GM19324 (cell line): Measurements from ENCODE around the gene UTS2.

Experiments used
- ATAC-seq: cut with Tn5 transposase; IDR thresholded peaks from one replicate; pipeline ENCODE4 v1.9.1; 2021; ENCODE audit warnings: mild to moderate bottlenecking, moderate library complexity; ENCODE audit not compliant: unreplicated experiment, low FRiP score

UTS2 gene

DNA sequence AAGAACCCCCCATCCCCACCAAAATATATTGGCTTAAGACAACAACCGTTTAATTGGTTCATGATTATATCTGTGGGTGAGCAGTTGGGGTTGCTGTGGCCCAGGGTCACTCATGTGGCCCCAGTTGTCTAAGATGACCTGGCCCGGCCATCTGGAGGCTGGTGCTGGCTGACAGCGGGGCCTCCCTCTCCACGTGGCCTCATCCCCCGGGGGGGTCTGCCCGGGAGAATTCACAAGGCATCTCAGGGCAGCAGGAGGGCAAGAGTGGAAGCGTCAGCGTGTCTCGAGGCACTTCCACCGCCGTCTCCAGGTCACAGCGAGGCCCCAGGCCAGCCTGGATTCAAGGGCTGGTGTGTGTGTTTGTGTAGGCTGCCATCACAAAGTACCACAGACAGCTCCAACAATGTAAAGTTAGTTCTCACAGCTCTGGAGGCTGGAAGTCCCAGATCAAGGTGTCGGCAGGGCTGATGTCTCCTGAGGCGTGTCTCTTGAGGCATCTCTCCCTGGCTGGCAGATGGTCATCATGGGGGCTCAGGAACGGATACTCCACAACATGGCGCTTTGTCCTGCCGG, 11.0 kb upstream of the UTS2 start:
- ATAC-seq: no peak

DNA sequence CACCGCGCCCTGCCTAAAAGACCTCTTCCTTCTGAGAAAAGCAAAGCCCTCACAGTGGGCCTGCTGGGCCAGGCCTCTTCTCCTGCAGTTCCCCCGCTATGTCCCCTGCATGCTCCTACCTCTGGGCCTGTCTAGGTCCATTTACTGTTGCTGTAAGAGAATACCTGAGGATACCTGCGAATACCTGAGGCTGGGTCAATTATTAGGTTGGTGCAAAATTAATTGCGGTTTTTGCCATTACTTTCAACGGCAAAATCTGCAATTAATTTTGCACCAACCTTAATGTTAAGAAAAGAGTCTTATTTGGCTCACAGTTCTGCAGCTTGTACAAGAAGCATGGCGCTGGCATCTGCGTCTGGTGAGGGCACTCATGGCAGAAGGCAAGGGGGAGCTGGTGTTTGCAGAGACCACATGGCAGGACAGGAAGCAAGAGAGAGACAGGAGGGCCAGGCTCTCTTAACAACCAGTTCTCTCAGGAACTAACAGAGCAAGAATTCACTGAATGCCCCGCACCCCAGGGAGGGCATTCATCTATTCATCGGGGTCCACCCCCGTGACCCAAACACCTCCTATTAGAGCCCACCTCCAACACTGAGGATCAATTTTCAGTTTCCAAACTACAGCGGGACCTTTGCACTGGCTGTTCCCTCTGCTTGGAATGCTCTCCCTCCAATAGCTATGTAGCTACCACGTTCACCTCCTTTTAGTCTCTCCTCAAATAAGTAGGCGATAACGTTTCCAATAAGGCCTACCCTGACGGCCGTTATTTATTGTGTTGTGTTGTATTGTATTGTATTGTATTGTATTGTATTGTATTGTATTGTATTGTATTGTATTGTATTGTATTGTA, 9.6 kb upstream of the UTS2 start:
- ATAC-seq: no peak

DNA sequence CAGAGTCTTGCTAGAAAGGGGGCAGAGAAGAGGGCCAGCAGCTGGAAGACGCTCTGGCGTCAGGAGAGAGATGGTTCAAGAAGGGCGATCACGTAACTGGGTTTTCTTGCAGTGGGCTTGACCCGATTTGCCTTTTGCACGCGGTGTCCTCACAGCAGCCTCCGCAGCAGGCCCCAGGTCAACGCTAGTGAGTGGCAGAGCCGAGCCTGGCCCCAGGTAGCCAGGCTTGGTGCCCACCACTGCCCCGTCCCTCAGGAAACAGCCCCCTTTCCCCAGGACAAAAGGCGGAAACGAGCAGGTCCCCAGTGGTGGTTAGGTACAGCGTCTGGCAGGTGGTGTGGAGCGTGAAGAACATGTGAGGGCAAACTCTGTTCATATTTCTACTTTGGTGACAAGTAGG, 8.6 kb upstream of the UTS2 start:
- ATAC-seq: no peak

DNA sequence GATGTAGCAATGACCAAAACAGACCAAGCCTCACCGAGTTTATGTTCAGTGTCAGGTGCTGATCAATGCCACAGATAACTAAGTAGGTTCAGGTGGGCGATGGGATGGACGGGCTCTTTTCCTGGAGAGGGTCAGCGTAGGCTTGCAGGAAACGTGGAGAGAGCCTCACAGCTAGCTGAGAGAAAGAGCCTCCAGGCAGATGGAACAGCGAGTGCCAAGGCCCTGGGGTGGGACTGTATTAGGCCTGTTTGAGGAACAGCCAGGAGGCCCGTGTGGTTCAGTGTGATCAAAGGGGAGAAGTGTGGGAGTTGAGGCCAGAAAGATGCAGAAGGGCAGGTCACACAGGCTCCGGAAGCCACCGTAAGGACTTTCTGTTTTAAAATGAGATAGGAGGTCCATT, 7.3 kb upstream of the UTS2 start:
- no peak for ATAC-seq

DNA sequence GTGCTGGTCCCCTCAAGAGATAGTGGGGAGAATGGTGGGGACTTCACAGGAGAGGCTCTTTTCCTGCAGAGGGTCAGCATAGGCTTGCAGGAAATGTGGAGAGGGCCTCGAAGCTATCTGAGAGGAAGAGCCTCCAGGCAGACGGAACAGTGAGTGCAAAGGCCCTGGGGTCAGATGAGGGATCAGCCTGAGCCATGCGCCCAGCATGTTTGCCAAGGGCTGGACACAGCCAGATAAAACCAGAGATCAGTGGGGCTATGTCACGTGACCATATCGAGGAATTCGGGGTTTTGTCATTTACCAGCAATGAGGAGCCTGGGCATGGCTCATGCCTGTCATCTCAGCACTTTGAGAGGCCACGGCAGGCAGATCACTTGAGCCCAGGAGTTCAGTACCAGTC, 6.5 kb upstream of the UTS2 start:
- ATAC-seq: no peak

DNA sequence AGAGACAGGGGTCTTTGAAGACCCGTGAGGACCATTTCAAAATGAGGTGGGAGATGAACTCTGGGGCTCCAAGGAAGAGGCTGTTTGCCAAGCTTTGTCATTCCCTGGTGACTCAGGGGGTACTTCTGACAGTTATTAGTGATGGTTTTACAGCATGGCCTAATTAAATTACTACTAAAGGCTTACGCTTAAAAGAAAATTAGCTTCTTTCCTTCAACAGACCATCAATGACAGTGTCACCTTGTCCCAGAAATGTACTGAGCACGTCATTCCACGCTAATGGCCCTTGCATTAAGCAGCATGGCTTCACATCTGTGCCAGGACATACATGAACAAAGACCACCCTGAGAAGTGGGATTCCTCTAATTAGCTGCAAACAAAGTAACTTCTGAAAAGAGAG, 5.1 kb upstream of the UTS2 start:
- ATAC-seq: no peak

DNA sequence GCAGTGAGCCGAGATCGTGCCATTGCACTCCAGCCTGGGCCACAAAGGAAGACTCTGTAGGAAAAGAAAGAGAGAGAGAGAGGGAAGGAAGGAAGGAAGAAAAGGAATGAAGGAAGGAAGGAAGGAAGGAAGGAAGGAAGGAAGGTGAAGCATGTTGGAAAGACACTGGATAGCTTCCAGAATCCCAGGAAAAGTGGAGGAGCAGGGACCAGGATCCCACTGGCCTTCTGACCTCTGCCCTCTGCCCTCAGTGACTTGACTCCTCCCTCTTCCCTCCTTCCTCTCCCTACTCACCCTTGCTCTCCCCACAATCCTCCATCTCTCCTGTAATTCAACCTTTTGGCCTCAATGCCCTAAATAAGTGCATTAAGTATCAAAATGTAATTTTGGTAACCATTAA, 4.1 kb upstream of the UTS2 start:
- ATAC-seq: no peak

DNA sequence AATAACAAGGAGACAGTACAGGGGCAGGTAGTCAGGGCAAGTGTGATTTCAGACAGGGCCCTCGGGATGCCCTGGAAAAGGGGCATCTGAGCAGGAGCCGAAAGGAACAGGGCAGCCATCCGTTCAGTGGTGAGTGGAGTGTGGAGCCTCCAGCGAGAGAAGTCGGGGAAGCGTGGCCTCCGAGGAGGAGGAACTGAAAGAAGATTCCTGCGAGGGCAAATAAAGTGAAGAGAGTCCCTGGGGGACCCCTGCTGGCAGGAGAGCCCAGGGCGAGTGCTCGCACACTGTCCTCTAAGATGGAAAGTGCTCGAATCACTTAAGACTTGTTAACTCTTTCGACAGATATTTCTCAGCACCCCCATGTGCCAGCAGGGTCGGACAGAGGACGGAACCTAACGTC, 3.5 kb upstream of the UTS2 start:
- ATAC-seq: no peak

DNA sequence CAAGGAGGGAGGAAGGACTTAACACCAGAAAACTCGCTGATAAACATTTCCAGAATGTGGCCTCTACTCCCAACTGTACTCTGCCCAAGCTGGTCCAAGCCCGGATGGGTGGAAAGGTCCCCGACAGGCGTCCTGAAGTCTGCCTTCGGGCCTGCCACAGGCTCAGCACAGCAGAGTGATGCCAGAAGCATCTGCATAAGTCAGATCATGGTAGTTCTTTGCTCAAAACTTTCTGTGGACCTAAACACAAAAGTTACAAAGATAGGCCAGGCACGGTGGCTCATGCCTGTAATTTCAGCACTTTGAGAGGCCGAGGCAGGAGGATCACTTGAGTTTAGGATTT, 790 bp upstream of the UTS2 start:
- ATAC-seq: no peak

DNA sequence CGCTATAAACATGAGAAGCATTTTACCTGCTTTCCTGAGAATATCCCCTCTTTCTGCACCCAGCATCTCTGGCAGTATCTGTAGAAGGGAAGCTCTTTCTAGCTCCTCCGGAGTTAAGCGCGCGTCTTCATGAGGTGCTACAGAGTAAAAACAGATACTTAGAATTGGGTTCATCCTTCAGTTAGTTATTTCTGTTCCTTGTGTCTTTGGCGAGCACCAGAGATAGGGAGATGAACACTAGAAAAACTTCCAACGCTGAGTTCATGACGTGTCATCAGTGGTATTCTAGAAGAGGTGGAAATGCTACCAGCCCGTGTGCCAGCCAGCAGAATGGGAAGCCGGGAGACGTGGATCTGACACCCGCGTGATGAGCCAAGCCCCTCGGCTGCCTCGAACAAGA, 2.1 kb downstream of the UTS2 start:
- no peak for ATAC-seq

DNA sequence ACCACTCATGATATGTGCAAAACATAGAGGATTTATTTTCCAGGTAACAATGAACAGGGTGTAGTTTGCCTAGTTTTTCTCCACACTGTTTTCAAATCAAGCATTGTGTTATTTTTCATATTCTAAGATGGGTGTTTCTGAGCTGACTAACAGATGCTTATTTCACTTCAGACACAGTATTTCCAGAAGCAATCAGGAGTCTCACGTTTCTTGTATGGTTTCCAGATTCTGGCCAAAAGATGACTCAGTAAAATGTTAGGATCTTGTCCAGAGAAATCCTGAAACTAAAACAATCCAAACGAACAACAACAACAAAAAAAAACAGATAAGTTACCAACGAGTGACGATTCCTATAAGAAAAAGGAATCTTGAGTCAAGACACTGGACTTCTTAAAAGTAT, 5.3 kb downstream of the UTS2 start:
- no peak for ATAC-seq

DNA sequence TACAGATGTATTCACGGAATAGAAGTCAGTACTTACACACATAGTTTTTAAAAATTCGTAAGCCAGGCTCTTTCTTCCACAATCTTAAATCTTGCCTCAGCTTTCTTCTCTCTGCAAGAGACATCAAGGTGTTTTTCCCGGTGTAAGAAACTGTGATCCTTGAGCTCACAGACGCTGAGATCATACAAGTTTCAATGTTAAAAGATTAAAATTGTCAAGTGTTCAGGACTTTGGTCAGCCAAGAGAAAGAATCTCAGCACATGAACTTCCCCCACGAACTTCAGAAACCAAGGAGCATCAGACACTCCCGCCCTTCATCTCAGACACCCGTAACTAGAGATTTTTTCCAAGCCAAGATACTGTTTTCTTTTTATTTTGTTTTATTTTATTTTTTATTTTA, 6.2 kb downstream of the UTS2 start:
- no peak for ATAC-seq

DNA sequence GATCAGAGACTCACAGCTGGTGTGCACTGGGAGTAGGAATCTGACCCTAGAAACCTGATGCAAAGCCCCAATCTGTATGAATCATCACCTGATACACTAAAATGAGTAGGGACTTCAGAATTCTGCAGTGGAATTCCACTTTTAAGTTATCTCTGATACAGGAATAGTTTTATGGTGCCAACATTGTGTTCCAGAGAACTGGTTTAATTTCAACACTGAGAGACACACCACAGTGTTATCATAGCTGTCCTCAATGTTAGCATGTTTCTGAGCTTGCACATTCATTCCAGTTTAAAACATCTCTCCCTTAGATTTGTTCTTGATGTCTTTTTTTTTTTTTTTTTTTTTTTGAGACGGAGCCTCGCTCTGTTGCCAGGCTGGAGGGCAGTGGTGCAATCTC, 7.1 kb downstream of the UTS2 start:
- ATAC-seq: no peak

DNA sequence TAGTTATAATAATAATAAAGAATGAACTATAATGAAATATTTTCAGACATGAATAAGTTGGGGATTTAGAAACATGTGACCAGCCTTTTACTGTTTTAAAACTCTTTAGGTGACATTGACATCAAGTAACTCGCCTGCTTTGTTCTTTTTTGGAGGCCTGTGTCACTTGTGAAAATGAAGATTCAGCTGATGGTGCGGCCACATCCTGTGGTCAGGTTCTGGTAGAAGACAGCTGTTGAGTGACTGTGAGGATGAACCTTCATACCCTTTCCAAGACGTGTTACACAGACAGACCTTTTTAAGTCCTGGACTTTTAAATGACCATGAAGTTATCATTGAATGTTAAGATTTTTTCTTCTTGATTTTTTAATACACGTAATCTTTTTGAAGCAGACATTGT, 10.3 kb downstream of the UTS2 start:
- ATAC-seq: no peak

DNA sequence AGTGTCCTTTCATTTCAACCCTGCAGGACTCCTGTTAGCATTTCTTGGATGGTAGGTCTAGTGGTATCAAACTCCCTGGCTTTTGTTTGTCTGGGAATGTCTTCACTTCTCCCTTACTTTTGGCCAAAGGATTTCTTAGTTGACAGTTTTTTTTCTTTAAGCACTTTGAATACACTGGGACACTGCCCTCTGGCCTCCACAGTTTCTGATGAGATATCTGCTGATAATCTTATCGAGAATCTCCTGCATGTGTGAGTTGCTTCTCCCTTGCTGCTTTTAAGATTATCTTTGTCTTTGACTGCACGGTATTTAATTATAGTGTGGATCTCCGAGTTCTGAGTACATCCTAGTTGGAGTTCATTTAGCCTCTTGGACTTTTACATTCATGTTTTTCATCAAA, 13.3 kb downstream of the UTS2 start:
- no peak for ATAC-seq

DNA sequence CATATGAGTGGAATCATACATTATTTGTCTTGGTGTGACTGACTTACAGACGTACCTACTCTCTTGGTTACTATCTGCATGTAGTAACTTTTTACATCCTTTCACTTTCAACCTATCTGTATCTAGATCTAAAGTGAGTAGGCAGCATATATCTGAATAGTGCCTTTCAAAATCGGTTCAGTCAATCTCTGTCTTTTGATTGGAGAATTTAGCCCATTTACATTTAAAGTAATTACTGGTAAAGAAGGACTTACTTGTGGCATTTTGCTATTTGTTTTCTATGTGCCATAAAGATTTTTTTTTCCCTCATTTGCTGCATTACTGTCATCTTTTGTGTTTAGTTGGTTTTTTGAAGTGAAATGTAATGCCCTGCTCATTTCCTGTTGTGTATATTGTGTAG, 14.2 kb downstream of the UTS2 start:
- no peak for ATAC-seq

DNA sequence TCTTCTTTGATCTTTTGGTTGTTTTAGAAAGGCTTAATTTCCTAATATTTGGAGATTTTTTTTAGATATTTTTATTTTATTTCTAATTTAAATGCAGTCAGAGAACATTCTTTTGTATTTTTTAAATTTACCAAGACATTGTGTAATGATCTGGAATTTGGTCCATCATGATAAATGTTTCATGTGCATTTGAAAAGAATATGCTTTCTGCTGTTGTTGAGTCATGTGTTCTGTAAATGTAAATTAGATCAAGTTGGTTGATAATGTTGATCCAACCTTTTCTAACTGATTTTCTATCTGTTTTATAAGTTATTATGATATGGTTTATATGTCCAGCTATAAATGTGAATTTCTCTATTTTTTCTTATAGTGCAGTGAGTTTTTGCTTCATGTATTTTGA, 19.8 kb downstream of the UTS2 start:
- ATAC-seq: no peak

DNA sequence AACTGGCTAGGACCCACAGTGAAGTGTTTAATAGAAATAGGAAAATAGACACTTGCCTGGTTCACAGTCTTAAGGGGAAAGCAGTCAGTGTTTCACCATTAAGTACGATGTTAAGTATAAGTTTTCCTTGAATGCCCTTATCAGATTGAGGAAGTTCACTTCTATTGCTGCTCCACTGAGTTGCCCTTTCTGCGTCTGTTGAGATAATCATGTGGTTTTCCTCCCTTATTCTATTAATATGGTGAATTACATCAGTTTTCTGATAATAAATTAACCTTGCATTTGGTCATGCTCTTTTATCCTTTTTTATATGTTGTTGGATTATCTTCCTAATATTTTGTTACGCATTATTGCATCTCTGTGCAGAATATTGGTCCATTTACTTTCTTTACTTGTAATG, 21.4 kb downstream of the UTS2 start:
- no peak for ATAC-seq

DNA sequence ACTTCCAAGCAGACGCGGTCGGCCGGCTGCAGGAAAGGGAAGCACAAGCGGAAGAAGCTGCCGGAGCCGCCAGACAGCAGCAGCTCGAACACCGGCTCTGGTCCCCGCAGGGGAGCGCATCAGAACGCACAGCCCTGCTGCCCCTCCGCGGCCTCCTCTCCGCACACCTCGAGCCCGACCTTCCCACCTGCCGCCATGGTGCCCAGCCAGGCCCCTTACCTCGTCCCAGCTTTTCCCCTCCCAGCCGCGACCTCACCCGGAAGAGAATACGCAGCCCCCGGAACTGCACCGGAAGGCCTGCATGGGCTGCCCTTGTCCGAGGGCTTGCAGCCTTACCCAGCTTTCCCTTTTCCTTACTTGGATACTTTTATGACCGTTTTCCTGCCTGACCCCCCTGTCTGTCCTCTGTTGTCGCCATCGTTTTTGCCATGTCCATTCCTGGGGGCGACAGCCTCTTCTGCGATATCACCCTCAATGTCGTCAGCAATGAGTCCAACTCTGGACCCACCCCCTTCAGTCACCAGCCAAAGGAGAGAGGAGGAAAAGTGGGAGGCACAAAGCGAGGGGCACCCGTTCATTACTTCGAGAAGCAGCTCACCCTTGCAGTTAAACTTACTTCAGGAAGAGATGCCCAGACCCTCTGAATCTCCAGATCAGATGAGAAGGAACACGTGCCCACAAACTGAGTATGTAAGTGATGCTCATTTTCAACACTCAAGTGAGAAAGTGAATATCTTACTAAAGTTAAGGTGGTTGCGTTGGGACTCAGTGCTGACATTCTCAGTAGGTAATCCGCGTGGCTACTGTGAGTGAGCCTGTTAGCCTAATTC, 25.5 kb downstream of the UTS2 start:
- ATAC-seq: no peak

DNA sequence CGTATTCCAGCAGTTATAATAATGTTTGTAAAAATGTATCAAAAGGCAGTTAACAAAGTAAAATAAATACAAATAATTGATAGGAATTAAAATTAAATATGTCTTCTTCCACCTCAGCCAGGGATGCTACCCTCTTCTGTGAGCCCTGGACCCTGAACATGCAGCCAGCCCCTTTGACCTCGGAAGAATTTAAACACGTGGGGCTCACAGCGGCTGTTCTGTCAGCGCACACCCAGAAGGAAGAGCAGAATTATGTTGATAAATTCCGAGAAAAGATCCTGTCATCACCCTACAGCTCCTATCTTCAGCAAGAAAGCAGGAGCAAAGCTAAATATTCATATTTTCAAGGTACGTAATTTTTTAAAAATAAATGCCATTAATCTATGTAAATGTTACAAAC, 26.5 kb downstream of the UTS2 start:
- ATAC-seq: no peak

DNA sequence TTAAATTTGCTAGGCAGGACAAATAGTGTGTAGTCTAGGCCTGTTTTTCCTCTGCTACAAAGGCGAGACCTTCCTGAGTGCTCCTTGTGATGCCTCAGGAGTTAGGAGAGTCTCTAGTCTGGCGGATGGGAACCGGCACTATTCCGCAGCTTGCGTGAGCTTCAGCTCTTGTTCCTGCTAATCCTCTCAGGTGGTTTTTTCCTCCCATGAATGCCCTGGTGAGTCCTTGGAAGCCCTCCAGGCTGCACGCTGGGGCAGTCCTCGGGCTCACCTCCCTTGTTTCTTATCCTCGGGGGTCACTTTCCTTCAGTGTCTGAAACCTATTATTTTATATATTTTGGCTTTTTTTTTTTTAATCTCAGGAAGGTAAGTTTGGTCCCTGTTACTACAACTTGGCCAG, 28.2 kb downstream of the UTS2 start:
- ATAC-seq: no peak

DNA sequence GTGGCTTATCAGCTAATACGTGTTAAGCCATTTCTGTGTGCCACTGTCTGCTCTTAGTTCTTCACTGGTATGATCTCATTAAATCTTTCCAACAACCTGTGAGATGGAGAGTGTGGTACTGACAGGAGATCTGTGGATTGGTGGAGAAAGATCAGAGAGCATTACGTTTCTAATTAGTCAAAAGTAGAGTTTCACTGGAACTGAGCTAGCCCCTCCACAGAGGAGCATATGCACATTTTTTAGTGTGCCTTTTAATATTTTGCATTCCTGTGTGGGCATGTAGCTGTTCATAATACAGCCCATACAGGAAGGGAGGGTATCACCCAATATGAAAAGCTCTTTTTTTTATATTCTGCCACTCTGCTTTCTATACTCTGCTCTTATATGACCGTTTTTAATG, 31.6 kb downstream of the UTS2 start:
- ATAC-seq: no peak
